IPS-18c (cell line): ENCODE data around the gene ISCA2.

Source experiments
- H3K4me3 ChIP-seq: 2 replicates; pipeline ENCODE4 v1.7.0; 2013; ENCODE audit warnings: low read depth, mild to moderate bottlenecking, low read length, moderate library complexity; ENCODE audit not compliant: insufficient read depth
- H3K9me3 ChIP-seq: one replicate; pipeline ENCODE4 v1.6.1; 2013; ENCODE audit warnings: mild to moderate bottlenecking, low read length, moderate library complexity; ENCODE audit not compliant: control insufficient read depth, insufficient read depth

Gene ISCA2

GRCh38 chr14:74516451-74517160 is 23.0 kb downstream of the ISCA2 start:
- no peak overlapping the region for H3K4me3 ChIP-seq
- H3K9me3 ChIP-seq, result no peaks in the 10 kb centered on the region

GRCh38 chr14:74517731-74518130 is 24.2 kb downstream of the ISCA2 start:
- no peak overlapping the region for H3K4me3 ChIP-seq
- H3K9me3 ChIP-seq, result no peaks in the 10 kb centered on the region

GRCh38 chr14:74518221-74518620 is 24.7 kb downstream of the ISCA2 start:
- H3K4me3 ChIP-seq, result no peak overlapping the region

GRCh38 chr14:74519316-74520074 is 25.9 kb downstream of the ISCA2 start:
- H3K9me3 ChIP-seq, result no peaks in the 10 kb centered on the region
- no peak overlapping the region for H3K4me3 ChIP-seq

More at GRCh38 chr14:74518221-74518620, 24.7 kb downstream of the ISCA2 start:
- H3K9me3 ChIP-seq, result no peaks in the 10 kb centered on the region

GRCh38 chr14:74521756-74522155 is 28.2 kb downstream of the ISCA2 start:
- no peak overlapping the region for H3K4me3 ChIP-seq
- no peaks in the 10 kb centered on the region for H3K9me3 ChIP-seq

- Histone ChIP-seq H3K4me3 (no peak overlapping the region), H3K9me3 (no peaks in the 10 kb centered on the region)
These were observed 29.2 kb downstream of the ISCA2 start for GRCh38 chr14:74522740-74523139.

GRCh38 chr14:74524076-74524811 is 30.7 kb downstream of the ISCA2 start:
- no peaks in the 10 kb centered on the region for H3K9me3 ChIP-seq
- H3K4me3 ChIP-seq, result no peak overlapping the region

GRCh38 chr14:74524812-74525135 is 31.2 kb downstream of the ISCA2 start:
- no peak overlapping the region for H3K4me3 ChIP-seq
- H3K9me3 ChIP-seq, result no peaks in the 10 kb centered on the region

- Histone ChIP-seq H3K9me3 (no peaks in the 10 kb centered on the region), H3K4me3 (no peak overlapping the region)
These were observed 31.8 kb downstream of the ISCA2 start for GRCh38 chr14:74525361-74525851.

- Histone ChIP-seq H3K4me3 (no peak overlapping the region), H3K9me3 (peaks cover under 1% of the 10 kb centered on the region)
These were observed 33.5 kb downstream of the ISCA2 start for GRCh38 chr14:74526854-74527585.

GRCh38 chr14:74527736-74528280 is 34.2 kb downstream of the ISCA2 start:
- Histone ChIP-seq H3K9me3 (peaks cover 4% of the 10 kb centered on the region), H3K4me3 (no peak overlapping the region)

GRCh38 chr14:74528406-74528805 is 34.8 kb downstream of the ISCA2 start:
- no peak overlapping the region for H3K4me3 ChIP-seq
- H3K9me3 ChIP-seq, result peaks cover 4% of the 10 kb centered on the region

GRCh38 chr14:74528886-74529285 is 35.3 kb downstream of the ISCA2 start:
- Histone ChIP-seq H3K4me3 (no peak overlapping the region), H3K9me3 (peaks cover 4% of the 10 kb centered on the region)

GRCh38 chr14:74531006-74531405 is 37.4 kb downstream of the ISCA2 start:
- Histone ChIP-seq H3K4me3 (no peak overlapping the region), H3K9me3 (peaks cover 4% of the 10 kb centered on the region)

GRCh38 chr14:74531467-74531866 is 37.9 kb downstream of the ISCA2 start:
- peaks cover 4% of the 10 kb centered on the region for H3K9me3 ChIP-seq
- H3K4me3 ChIP-seq, result no peak overlapping the region

- peaks cover 4% of the 10 kb centered on the region for H3K9me3 ChIP-seq
- H3K4me3 ChIP-seq, result no peak overlapping the region
These were observed 38.7 kb downstream of the ISCA2 start for GRCh38 chr14:74532246-74532645.

- Histone ChIP-seq H3K4me3 (no peak overlapping the region), H3K9me3 (peaks cover 4% of the 10 kb centered on the region)
These were observed 40.0 kb downstream of the ISCA2 start for GRCh38 chr14:74533576-74533975.
